Measurements from ENCODE around the gene RIN3.

GRCh38 chr14:92649934-92650545 lies 136.5 kb downstream of the RIN3 start:
- TF ChIP-seq EZH2 (IDR thresholded peaks at IDR 0.05; ENCODE audit: insufficient read depth, poor library complexity, severe bottlenecking): no peak
- TF ChIP-seq EZH2phosphoT487 (IDR thresholded peaks at IDR 0.05; ENCODE audit: insufficient read depth, low read depth): no peak
